Mesothelial cell of epicardium (in vitro differentiated cells): Measurements from ENCODE around the gene DBF4. TPM values are rescaled to one million over a fixed set of nuclear protein-coding genes. Genes with fewer than 3 reads are reported as not detected.
"Not testable (repeated sequence)": the region's sequence is repeated elsewhere in the genome, so short reads cannot be mapped to it uniquely, and the experiment has no call there.

Source experiments
- DNase-seq, 2 experiments: peaks; one replicate each; pipeline ENCODE4 v3.0.0; 2021; ENCODE audit warnings: low spot score in 2 of 2; ENCODE audit not compliant: unreplicated experiment in 2 of 2
- H3K27ac Mint-ChIP-seq: 2 replicates; pipeline ENCODE4 v1.8.0; 2021; ENCODE audit warnings: mixed read lengths
- H3K27me3 Mint-ChIP-seq: 2 replicates; pipeline ENCODE4 v1.8.0; 2021; ENCODE audit warnings: low read depth, mixed read lengths
- H3K36me3 Mint-ChIP-seq: 2 replicates; pipeline ENCODE4 v1.8.0; 2021; ENCODE audit warnings: mixed read lengths
- H3K4me1 Mint-ChIP-seq: 2 replicates; pipeline ENCODE4 v1.8.0; 2021; ENCODE audit warnings: mixed read lengths
- H3K4me3 Mint-ChIP-seq: 2 replicates; pipeline ENCODE4 v1.8.0; 2021; ENCODE audit warnings: mild to moderate bottlenecking, moderate library complexity, mixed read lengths
- H3K9me3 Mint-ChIP-seq: 2 replicates; pipeline ENCODE4 v1.8.0; 2021; ENCODE audit warnings: mixed read lengths
- total RNA-seq: library from RNA; stranded (reverse); gene quantifications from 3 replicates; pipeline ENCODE4 v1.2.1, GENCODE V29; 2021
- TF ChIP-seq, protein P1 (sequence below): fragments of 200-600 bp; sonication (generic); IDR thresholded peaks from one replicate; pipeline ENCODE4 v1.5.0; 2021; ENCODE audit warnings: antibody characterized with exemption; ENCODE audit not compliant: unreplicated experiment

The DBF4 gene
- total RNA-seq, result 20.3 to 21.2 TPM (median 20.6 TPM) in 3 replicates

DNA sequence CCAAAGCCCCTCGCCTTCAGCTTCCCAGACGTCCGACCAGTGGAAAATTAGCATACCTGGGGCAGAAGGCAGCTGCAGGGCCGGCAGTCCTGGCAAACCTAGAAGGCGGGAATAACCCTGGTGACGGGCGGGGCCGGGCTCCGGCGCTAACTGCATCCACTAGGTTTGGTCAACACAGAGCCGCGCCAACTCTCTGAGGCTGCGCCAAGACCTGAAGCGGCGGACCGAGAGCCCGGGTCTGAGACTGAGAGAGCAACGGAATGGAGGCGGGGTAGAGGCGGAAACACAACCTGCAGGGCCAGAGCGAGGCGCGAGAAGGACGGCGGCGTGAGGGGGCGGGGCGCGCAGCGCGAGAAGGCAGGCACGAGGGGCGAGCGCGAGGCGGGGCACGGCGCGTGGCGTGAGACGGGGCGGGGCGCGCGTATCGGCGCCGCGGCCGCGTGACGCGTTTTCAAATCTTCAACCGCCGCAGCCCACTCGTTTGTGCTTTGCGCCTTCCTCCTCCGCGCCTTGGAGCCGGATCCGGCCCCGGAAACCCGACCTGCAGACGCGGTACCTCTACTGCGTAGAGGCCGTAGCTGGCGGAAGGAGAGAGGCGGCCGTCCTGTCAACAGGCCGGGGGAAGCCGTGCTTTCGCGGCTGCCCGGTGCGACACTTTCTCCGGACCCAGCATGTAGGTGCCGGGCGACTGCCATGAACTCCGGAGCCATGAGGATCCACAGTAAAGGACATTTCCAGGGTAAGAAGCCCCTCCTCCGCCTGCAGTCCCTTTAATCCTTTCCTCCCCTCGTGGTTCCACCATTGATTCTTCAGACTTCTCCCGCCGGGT lies at the start of gene DBF4, which contains the start of gene SLC25A40:
Gene DBF4 (plus strand): TSS at position 454 of the 829 bp plus-strand sequence. CDS start 240 bp downstream, at position 694.
Gene SLC25A40 (minus strand): TSS at position 321 of the 829 bp plus-strand sequence. CDS start 17,633 bp downstream, outside the sequence.
- Mint-ChIP-seq H3K36me3 (peaks cover 21% of the 10 kb centered on the region), H3K27ac (peak within 1 kb of the TSS; percentile 99), H3K4me3 (peak within 1 kb of the TSS; percentile 96), H3K9me3 (peaks cover 19% of the 10 kb centered on the region), H3K4me1 (peaks cover 28% of the 10 kb centered on the region), H3K27me3 (no peaks in the 10 kb centered on the region)
- peak; percentile 86 to 96 for DNase-seq
- TF ChIP-seq, protein P1, sequence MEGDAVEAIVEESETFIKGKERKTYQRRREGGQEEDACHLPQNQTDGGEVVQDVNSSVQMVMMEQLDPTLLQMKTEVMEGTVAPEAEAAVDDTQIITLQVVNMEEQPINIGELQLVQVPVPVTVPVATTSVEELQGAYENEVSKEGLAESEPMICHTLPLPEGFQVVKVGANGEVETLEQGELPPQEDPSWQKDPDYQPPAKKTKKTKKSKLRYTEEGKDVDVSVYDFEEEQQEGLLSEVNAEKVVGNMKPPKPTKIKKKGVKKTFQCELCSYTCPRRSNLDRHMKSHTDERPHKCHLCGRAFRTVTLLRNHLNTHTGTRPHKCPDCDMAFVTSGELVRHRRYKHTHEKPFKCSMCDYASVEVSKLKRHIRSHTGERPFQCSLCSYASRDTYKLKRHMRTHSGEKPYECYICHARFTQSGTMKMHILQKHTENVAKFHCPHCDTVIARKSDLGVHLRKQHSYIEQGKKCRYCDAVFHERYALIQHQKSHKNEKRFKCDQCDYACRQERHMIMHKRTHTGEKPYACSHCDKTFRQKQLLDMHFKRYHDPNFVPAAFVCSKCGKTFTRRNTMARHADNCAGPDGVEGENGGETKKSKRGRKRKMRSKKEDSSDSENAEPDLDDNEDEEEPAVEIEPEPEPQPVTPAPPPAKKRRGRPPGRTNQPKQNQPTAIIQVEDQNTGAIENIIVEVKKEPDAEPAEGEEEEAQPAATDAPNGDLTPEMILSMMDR, result no peak

GRCh38 chr7:87828383-87828782 lies 47.9 kb upstream of the DBF4 start:
- H3K4me1 Mint-ChIP-seq, H3K4me3 Mint-ChIP-seq, DNase-seq, H3K27me3 Mint-ChIP-seq, H3K27ac Mint-ChIP-seq, H3K36me3 Mint-ChIP-seq: not testable (repeated sequence)
- peaks cover 34% of the 10 kb centered on the region for H3K9me3 Mint-ChIP-seq

GRCh38 chr7:87831097-87831496 lies 45.2 kb upstream of the DBF4 start:
- TF ChIP-seq, protein P1, result no peak
- Mint-ChIP-seq H3K27me3 (no peaks in the 10 kb centered on the region), H3K4me1 (peaks cover 7% of the 10 kb centered on the region), H3K4me3 (no peak overlapping the region), H3K27ac (no peak overlapping the region), H3K36me3 (no peaks in the 10 kb centered on the region), H3K9me3 (peaks cover 12% of the 10 kb centered on the region)
- no peak for DNase-seq

GRCh38 chr7:87833130-87833529 lies 43.2 kb upstream of the DBF4 start:
- Mint-ChIP-seq H3K27ac (no peak overlapping the region), H3K4me1 (peaks cover 7% of the 10 kb centered on the region), H3K36me3 (no peaks in the 10 kb centered on the region), H3K4me3 (no peak overlapping the region), H3K27me3 (no peaks in the 10 kb centered on the region), H3K9me3 (peaks cover 4% of the 10 kb centered on the region)
- DNase-seq, result no peak
- TF ChIP-seq, protein P1, result no peak

DNA sequence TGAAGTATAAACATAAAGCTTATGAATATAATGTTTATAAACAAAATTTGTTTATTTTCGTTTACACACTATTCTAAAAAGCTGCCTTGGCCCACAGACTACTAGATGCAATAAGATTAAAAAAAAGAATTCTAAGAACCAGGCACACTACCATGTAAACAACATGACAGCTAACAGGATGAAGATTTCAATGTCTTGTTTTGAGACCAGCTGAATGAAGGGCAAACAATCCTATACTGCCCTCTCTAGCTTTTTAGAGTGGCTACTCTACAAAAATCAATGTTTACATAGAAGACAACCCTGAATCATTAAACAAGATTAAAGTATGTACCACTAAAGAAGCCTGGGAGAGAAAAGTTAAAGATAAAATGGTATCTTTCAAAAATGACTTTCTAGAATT lies 38.7 kb upstream of the DBF4 start:
- Mint-ChIP-seq H3K27ac (no peak overlapping the region), H3K4me3 (no peak overlapping the region), H3K27me3 (no peaks in the 10 kb centered on the region), H3K36me3 (no peaks in the 10 kb centered on the region), H3K9me3 (no peaks in the 10 kb centered on the region), H3K4me1 (peaks cover 2% of the 10 kb centered on the region)
- TF ChIP-seq, protein P1, result no peak
- no peak for DNase-seq

- Mint-ChIP-seq H3K4me1 (no peaks in the 10 kb centered on the region), H3K27me3 (no peaks in the 10 kb centered on the region), H3K4me3 (no peak overlapping the region), H3K36me3 (peaks cover 13% of the 10 kb centered on the region), H3K27ac (no peak overlapping the region), H3K9me3 (no peaks in the 10 kb centered on the region)
- TF ChIP-seq, protein P1, result no peak
- DNase-seq, result no peak
Measured at GRCh38 chr7:87850836-87851593, 25.3 kb upstream of the DBF4 start.
